Mesenchymal stem cell (in vitro differentiated cells and primary cell): ENCODE measurements around the gene CORO6.

Source experiments
- DNase-seq: peaks from one replicate; pipeline ENCODE4 v3.0.0-alpha.2; 2013
- H2AFZ ChIP-seq: one replicate; pipeline ENCODE4 v1.6.1; 2013; ENCODE audit warnings: low read depth, mild to moderate bottlenecking, control low read depth, inconsistent platforms, low read length, moderate library complexity
- H2AK5ac ChIP-seq: 2 replicates; pipeline ENCODE4 v1.6.1; 2013; ENCODE audit warnings: low read length, moderate library complexity, mild to moderate bottlenecking, inconsistent platforms; ENCODE audit not compliant: severe bottlenecking
- H2BK120ac ChIP-seq: one replicate; pipeline ENCODE4 v1.6.1; 2013; ENCODE audit warnings: low read depth, mild to moderate bottlenecking, inconsistent platforms, low read length, moderate library complexity
- H2BK12ac ChIP-seq, 2 experiments: one replicate each; pipeline ENCODE4 v1.6.1; 2013; ENCODE audit warnings: inconsistent platforms in 2 of 2, low read length in 2 of 2, mild to moderate bottlenecking in 2 of 2, moderate library complexity in 2 of 2, control low read depth in 1 of 2
- H2BK15ac ChIP-seq: one replicate; pipeline ENCODE4 v1.6.1; 2013; ENCODE audit warnings: mild to moderate bottlenecking, low read depth, inconsistent platforms; ENCODE audit not compliant: poor library complexity, severe bottlenecking
- H2BK5ac ChIP-seq: 2 replicates; pipeline ENCODE4 v1.6.1; 2013; ENCODE audit warnings: low read depth, mild to moderate bottlenecking, low read length, control low read depth, inconsistent platforms; ENCODE audit not compliant: poor library complexity, severe bottlenecking
- H3K14ac ChIP-seq, 2 experiments: one replicate each; pipeline ENCODE4 v1.6.1; 2013; ENCODE audit warnings: inconsistent platforms in 2 of 2, low read length in 2 of 2, control low read depth in 1 of 2, mild to moderate bottlenecking in 1 of 2, moderate library complexity in 1 of 2
- H3K18ac ChIP-seq, 2 experiments: one replicate each; pipeline ENCODE4 v1.6.1; 2013; ENCODE audit warnings: inconsistent platforms in 2 of 2, low read length in 2 of 2, control low read depth in 1 of 2, low read depth in 1 of 2, mild to moderate bottlenecking in 1 of 2
- H3K23ac ChIP-seq, 2 experiments: one replicate each; pipeline ENCODE4 v1.6.1; 2013; ENCODE audit warnings: inconsistent platforms in 2 of 2, low read length in 2 of 2, mild to moderate bottlenecking in 2 of 2, moderate library complexity in 2 of 2, control low read depth in 1 of 2
- H3K27ac ChIP-seq: 2 replicates; pipeline ENCODE4 v1.5.1; 2013; ENCODE audit warnings: mild to moderate bottlenecking, moderate library complexity, low read length, control low read depth, inconsistent platforms; ENCODE audit not compliant: poor library complexity, severe bottlenecking
- H3K27me3 ChIP-seq, 2 experiments: 2 replicates each; pipeline versions ENCODE4 v1.6.1 to v1.7.0; 2013; ENCODE audit warnings: low read length in 2 of 2, mild to moderate bottlenecking in 2 of 2, moderate library complexity in 2 of 2, control low read depth in 1 of 2, inconsistent platforms in 1 of 2; ENCODE audit not compliant: control insufficient read depth in 1 of 2, insufficient read depth in 1 of 2
- H3K36me3 ChIP-seq, 2 experiments: 2 replicates each; pipeline versions ENCODE4 v1.6.1 to v1.7.0; 2013; ENCODE audit warnings: low read length in 2 of 2, control low read depth in 1 of 2, inconsistent platforms in 1 of 2, low read depth in 1 of 2, mild to moderate bottlenecking in 1 of 2; ENCODE audit not compliant: insufficient read depth in 2 of 2, control insufficient read depth in 1 of 2
- H3K4ac ChIP-seq, 2 experiments: one replicate each; pipeline ENCODE4 v1.6.1; 2013; ENCODE audit warnings: inconsistent platforms in 2 of 2, low read length in 2 of 2, mild to moderate bottlenecking in 2 of 2, moderate library complexity in 2 of 2, control low read depth in 1 of 2, low read depth in 1 of 2
- H3K4me1 ChIP-seq: 2 replicates; pipeline ENCODE4 v1.6.1; 2013; ENCODE audit warnings: low read depth, low read length, control low read depth; ENCODE audit not compliant: control insufficient read depth, insufficient read depth
- H3K4me2 ChIP-seq: 2 replicates; pipeline ENCODE4 v1.6.1; 2013; ENCODE audit warnings: low read length, mild to moderate bottlenecking, inconsistent platforms; ENCODE audit not compliant: poor library complexity, severe bottlenecking
- H3K4me3 ChIP-seq, 2 experiments: 2 replicates each; pipeline versions ENCODE4 v1.5.1 to v1.7.0; 2013; ENCODE audit warnings: low read length in 2 of 2, mild to moderate bottlenecking in 2 of 2, control low read depth in 1 of 2, low read depth in 1 of 2; ENCODE audit not compliant: insufficient read depth in 1 of 2
- H3K79me1 ChIP-seq: replicated peaks from 2 replicates; pipeline ENCODE4 v1.6.1; 2013; ENCODE audit warnings: mild to moderate bottlenecking, control low read depth, low read length, inconsistent platforms; ENCODE audit not compliant: poor library complexity, severe bottlenecking
- H3K9ac ChIP-seq: 2 replicates; pipeline ENCODE4 v1.7.0; 2013; ENCODE audit warnings: mild to moderate bottlenecking, low read length, moderate library complexity
- H3K9me3 ChIP-seq: 2 replicates; pipeline ENCODE4 v1.7.0; 2013; ENCODE audit warnings: mild to moderate bottlenecking, low read length; ENCODE audit not compliant: control insufficient read depth
- H4K8ac ChIP-seq: one replicate; pipeline ENCODE4 v1.6.1; 2013; ENCODE audit warnings: inconsistent platforms, mild to moderate bottlenecking, low read length, moderate library complexity
- H4K91ac ChIP-seq: one replicate; pipeline ENCODE4 v1.6.1; 2013; ENCODE audit warnings: mild to moderate bottlenecking, low read length, inconsistent platforms
- WGBS: methylation state at CpG from one replicate; pipeline ENCODE4 v1.1.7; 2013; ENCODE audit warnings: mixed read lengths; 5-methylcytosine and 5-hydroxymethylcytosine counted together

Gene CORO6

DNA sequence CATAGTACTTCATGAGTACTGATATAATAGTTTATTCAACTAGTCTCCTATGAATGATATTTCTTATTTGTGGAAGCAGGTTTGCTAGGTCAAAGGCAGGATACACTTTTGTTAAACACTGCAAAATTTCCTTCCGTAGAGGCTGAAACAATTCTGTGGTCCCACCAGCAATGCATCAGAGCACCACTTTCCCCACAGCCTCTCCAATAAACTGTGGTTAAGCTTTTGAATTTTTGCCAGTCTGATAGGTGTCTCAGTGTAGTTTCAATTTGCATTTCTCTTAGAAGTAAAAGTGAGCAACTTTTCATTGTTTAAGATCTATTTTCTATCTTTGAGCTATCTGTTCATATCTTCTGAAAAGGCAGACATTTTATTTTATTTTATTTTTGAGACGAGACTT, 36.4 kb upstream of the CORO6 start:
- Histone ChIP-seq H3K4me1 (no peaks in the 10 kb centered on the region), H3K4me2 (no peak overlapping the region), H2BK15ac (no peak overlapping the region), H4K8ac (no peak overlapping the region), H2BK12ac (no peak overlapping the region), H2AK5ac (no peak overlapping the region), H2BK5ac (no peak overlapping the region), H3K4ac (no peak overlapping the region), H3K9ac (no peak overlapping the region), H3K4me3 (no peak overlapping the region), H3K27ac (no peak overlapping the region), H4K91ac (no peak overlapping the region), H2AFZ (no peak overlapping the region), H3K79me1 (peaks cover 2% of the 10 kb centered on the region), H2BK120ac (no peak overlapping the region), H3K9me3 (no peaks in the 10 kb centered on the region), H3K27me3 (no peaks in the 10 kb centered on the region), H3K36me3 (peaks cover 11 to 18% of the 10 kb centered on the region in 2 experiments), H3K18ac (no peak overlapping the region), H3K14ac (no peak overlapping the region), H3K23ac (no peak overlapping the region)
- 100% methylated on average over 1 of the region's 2 CpGs for WGBS
- DNase-seq = no peak

DNA sequence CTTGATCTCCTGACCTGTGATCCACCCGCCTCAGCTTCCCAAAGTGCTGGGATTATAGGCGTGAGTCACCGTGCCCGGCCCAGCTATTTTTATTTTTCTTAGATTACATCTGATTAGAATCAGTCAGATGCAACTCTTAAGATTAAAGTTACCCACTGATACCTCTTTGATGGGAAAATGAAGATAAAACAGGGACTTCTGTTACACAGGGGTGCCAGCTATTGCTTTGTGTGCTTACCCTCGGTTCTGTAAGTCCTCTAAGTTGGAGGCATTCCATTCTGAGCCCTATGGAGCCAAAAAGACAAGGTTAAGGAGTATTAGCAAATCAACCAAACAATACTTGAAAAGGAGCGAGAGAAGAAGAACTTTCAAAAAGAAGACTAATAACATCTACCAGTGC, 32.6 kb upstream of the CORO6 start:
- no peak for DNase-seq
- 100% methylated on average over 1 of the region's 6 CpGs for WGBS
- Histone ChIP-seq H2AFZ (no peak overlapping the region), H2BK12ac (no peak overlapping the region), H3K14ac (no peak overlapping the region), H2AK5ac (no peak overlapping the region), H2BK5ac (no peak overlapping the region), H3K4me3 (no peak overlapping the region), H3K9me3 (no peaks in the 10 kb centered on the region), H4K91ac (no peak overlapping the region), H3K27ac (no peak overlapping the region), H4K8ac (no peak overlapping the region), H3K4me1 (no peaks in the 10 kb centered on the region), H2BK15ac (no peak overlapping the region), H3K23ac (no peak overlapping the region), H3K4me2 (no peak overlapping the region), H3K18ac (no peak overlapping the region), H3K79me1 (no peaks in the 10 kb centered on the region), H3K4ac (no peak overlapping the region), H2BK120ac (no peak overlapping the region), H3K9ac (no peak overlapping the region), H3K36me3 (peaks cover 11 to 13% of the 10 kb centered on the region in 2 experiments), H3K27me3 (no peaks in the 10 kb centered on the region)

DNA sequence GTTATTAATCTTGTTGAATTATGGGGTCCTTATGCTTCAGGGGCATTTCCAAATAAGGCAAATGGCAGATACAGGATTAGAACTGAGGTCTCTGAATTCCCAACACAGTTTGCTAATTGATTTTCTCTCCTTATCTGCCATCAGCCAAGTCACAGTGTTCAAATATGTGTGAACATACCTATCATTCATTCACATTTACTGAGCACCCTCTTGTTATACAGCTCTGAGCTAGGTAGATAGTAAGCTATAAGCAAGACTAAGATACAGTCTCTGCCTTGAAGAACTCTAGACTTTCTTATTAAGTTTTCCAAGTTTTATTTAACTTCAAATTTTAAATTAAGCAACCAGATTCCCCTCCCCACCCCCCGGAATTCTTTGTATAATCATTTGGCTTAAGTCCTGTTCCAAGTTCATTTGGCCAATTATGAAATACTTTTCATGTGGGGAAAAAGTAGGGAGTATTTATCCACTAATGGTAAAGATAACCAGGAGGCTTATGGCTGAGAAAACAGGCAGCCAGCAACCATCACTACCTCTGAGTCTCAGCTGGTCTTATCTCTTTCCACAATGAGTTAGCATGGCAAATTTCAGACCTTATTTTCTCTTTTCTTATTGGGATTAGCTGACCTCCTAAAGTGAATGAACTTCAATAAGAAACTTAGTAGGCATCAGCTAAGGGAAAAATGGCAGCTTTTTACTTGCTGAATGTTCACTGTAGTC, 31.4 kb upstream of the CORO6 start:
- no peaks in the 10 kb centered on the region for H3K79me1 ChIP-seq
- H4K8ac ChIP-seq = no peak overlapping the region
- H3K18ac ChIP-seq = no peak overlapping the region
- no peak overlapping the region for H3K14ac ChIP-seq
- no peak overlapping the region for H2BK15ac ChIP-seq
- H3K23ac ChIP-seq = no peak overlapping the region
- no peak overlapping the region for H2BK12ac ChIP-seq
- H3K4me2 ChIP-seq = no peak overlapping the region
- H3K4me1 ChIP-seq = no peaks in the 10 kb centered on the region
- H2BK120ac ChIP-seq = no peak overlapping the region
- no peak overlapping the region for H2AK5ac ChIP-seq
- H3K4me3 ChIP-seq = no peak overlapping the region
- DNase-seq = no peak
- H3K9ac ChIP-seq = no peak overlapping the region
- H2BK5ac ChIP-seq = no peak overlapping the region
- no peak overlapping the region for H4K91ac ChIP-seq
- WGBS = no CpG with 5 or more reads among the region's 1 CpG
- H3K27ac ChIP-seq = no peak overlapping the region
- H2AFZ ChIP-seq = no peak overlapping the region
- H3K9me3 ChIP-seq = no peaks in the 10 kb centered on the region
- no peak overlapping the region for H3K4ac ChIP-seq
- H3K36me3 ChIP-seq = peaks cover 8 to 11% of the 10 kb centered on the region in 2 experiments
- H3K27me3 ChIP-seq = no peaks in the 10 kb centered on the region

DNA sequence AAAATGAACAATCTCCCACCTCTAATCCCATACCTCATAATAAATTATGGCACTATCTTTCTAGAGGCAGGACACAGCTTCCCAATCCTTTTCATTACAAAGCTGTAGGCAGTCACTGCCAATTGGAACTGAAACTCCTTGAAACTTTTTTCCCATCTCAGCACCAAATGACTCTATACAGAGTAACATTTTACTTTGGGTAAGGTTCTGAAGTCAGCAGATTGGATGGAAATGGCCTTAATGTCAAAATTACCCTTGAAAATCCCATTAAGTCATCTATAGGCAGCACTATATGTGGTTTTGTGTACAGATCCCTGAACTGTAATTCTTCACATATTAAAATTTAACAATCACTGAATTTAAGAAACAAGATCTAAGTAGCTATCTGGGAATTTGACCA, 30.3 kb upstream of the CORO6 start:
- Histone ChIP-seq H4K91ac (no peak overlapping the region), H2AFZ (no peak overlapping the region), H2BK12ac (no peak overlapping the region), H4K8ac (no peak overlapping the region), H3K9ac (no peak overlapping the region), H2AK5ac (no peak overlapping the region), H3K4me1 (no peaks in the 10 kb centered on the region), H3K23ac (no peak overlapping the region), H3K4me3 (no peak overlapping the region), H3K4ac (no peak overlapping the region), H3K4me2 (no peak overlapping the region), H3K27me3 (no peaks in the 10 kb centered on the region), H3K18ac (no peak overlapping the region), H3K79me1 (no peaks in the 10 kb centered on the region), H2BK120ac (no peak overlapping the region), H2BK15ac (no peak overlapping the region), H3K36me3 (peaks cover 5 to 9% of the 10 kb centered on the region in 2 experiments), H3K27ac (no peak overlapping the region), H3K14ac (no peak overlapping the region), H3K9me3 (no peaks in the 10 kb centered on the region), H2BK5ac (no peak overlapping the region)
- DNase-seq = no peak
